Measurements from ENCODE around the gene LRRFIP1.
"Not testable (repeated sequence)": the region's sequence is repeated elsewhere in the genome, so short reads cannot be mapped to it uniquely, and the experiment has no call there.

Gene LRRFIP1

DNA sequence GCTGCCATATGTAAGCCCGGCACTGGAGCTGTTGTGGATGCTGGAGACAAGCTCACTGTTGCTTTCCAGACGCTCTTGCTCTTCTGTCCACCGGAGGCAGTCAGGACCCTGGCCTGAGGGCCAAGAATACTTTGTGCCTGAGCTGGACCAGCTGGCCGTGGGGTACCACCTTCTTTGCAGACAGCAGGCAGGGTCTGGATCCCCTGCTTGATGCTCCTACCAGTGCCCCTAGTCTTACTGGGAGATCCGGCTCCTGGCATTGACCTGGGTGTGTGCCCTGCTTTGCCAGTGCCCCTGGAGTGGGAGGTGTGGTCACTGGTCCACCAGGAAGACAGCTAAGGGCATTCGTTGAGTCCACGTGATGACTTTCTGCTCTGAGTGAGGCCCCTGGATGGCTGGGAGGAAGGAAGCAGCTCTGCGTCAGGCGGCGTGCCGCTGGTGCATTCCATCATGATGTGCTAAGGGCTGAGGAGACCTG, 59.3 kb downstream of the LRRFIP1 start:
- peaks cover 13% of the 10 kb centered on the region for H3K27me3 Mint-ChIP-seq (ENCODE audit: low read depth)
- H3K27ac Mint-ChIP-seq: no peak overlapping the region
- no peaks in the 10 kb centered on the region for H3K9me3 Mint-ChIP-seq
- H3K36me3 Mint-ChIP-seq (ENCODE audit: low read depth): peaks cover 19% of the 10 kb centered on the region
- TF ChIP-seq CTCF (IDR thresholded peaks at IDR 0.05; ENCODE audit: unreplicated experiment in 3 of 3): no peak
- H3K4me3 Mint-ChIP-seq: no peak overlapping the region
- H3K4me1 Mint-ChIP-seq: peaks cover 29% of the 10 kb centered on the region

- Mint-ChIP-seq H3K4me1 (peaks cover 20% of the 10 kb centered on the region), H3K9me3 (no peaks in the 10 kb centered on the region), H3K4me3 (peak overlapping the region in 2 of 3 experiments; percentile 5 to 50), H3K36me3 (ENCODE audit: low read depth) (peaks cover 14% of the 10 kb centered on the region), H3K27me3 (ENCODE audit: low read depth) (peaks cover 16% of the 10 kb centered on the region), H3K27ac (peak overlapping the region; percentile 11 to 80 (median 61))
- TF ChIP-seq CTCF (IDR thresholded peaks at IDR 0.05; ENCODE audit: unreplicated experiment in 3 of 3): no peak
Measured at GRCh38 chr2:237688081-237688480, 60.7 kb downstream of the LRRFIP1 start.

GRCh38 chr2:237688541-237688940, 61.2 kb downstream of the LRRFIP1 start:
- not testable (repeated sequence) for H3K4me3 Mint-ChIP-seq; H3K9me3 Mint-ChIP-seq; H3K36me3 Mint-ChIP-seq (ENCODE audit: low read depth)

GRCh38 chr2:237689336-237690131, 62.1 kb downstream of the LRRFIP1 start:
- Mint-ChIP-seq H3K27ac (no peak overlapping the region), H3K27me3 (ENCODE audit: low read depth) (peaks cover 28% of the 10 kb centered on the region), H3K36me3 (ENCODE audit: low read depth) (peaks cover 2% of the 10 kb centered on the region), H3K4me1 (peaks cover 30% of the 10 kb centered on the region), H3K4me3 (peak overlapping the region; percentile 81 to 82 (median 81)), H3K9me3 (no peaks in the 10 kb centered on the region)
- no peak for TF ChIP-seq CTCF (IDR thresholded peaks at IDR 0.05; ENCODE audit: unreplicated experiment in 3 of 3)

More at GRCh38 chr2:237688541-237688940, 61.2 kb downstream of the LRRFIP1 start:
- peaks cover 21% of the 10 kb centered on the region for H3K27me3 Mint-ChIP-seq (ENCODE audit: low read depth)
- H3K27ac Mint-ChIP-seq: not testable (repeated sequence)
- H3K4me1 Mint-ChIP-seq: peaks cover 20% of the 10 kb centered on the region

- H3K4me1 Mint-ChIP-seq: peaks cover 47% of the 10 kb centered on the region
- TF ChIP-seq CTCF (IDR thresholded peaks at IDR 0.05; ENCODE audit: unreplicated experiment in 3 of 3): no peak
- H3K9me3 Mint-ChIP-seq: no peaks in the 10 kb centered on the region
- peak overlapping the region in 1 of 3 experiments; percentile 39 for H3K27ac Mint-ChIP-seq
- H3K27me3 Mint-ChIP-seq (ENCODE audit: low read depth): peaks cover 33% of the 10 kb centered on the region
- no peaks in the 10 kb centered on the region for H3K36me3 Mint-ChIP-seq (ENCODE audit: low read depth)
- peak overlapping the region; percentile 81 to 82 (median 81) for H3K4me3 Mint-ChIP-seq
Measured at GRCh38 chr2:237691029-237691907, 63.9 kb downstream of the LRRFIP1 start.
